ENCODE measurements around the gene CCL22.
"Not testable (repeated sequence)": the region's sequence is repeated elsewhere in the genome, so short reads cannot be mapped to it uniquely, and the experiment has no call there.

Gene CCL22

GRCh38 chr16:57358527-57359095 is at the start of gene CCL22:
Gene CCL22, plus strand, starts transcription at chr16:57358783. Its CDS starts 34 bp downstream, at chr16:57358817.
- DNase-seq (ENCODE audit: low read depth): no peak

GRCh38 chr16:57310801-57311200 is 47.8 kb upstream of the CCL22 start:
- DNase-seq (ENCODE audit: low read depth): no peak

GRCh38 chr16:57313509-57313908 is 45.1 kb upstream of the CCL22 start:
- DNase-seq (ENCODE audit: low read depth): no peak

- DNase-seq (ENCODE audit: low read depth): no peak
Measured at GRCh38 chr16:57314161-57314785, 44.3 kb upstream of the CCL22 start.

- DNase-seq (ENCODE audit: low read depth): no peak
Measured at GRCh38 chr16:57315416-57315815, 43.2 kb upstream of the CCL22 start.

- DNase-seq (ENCODE audit: low read depth): no peak
Measured at GRCh38 chr16:57316390-57317017, 42.1 kb upstream of the CCL22 start.

- DNase-seq (ENCODE audit: low read depth): no peak
Measured at GRCh38 chr16:57318240-57318970, 40.2 kb upstream of the CCL22 start.

- no peak for DNase-seq (ENCODE audit: low read depth)
Measured at GRCh38 chr16:57319646-57320045, 38.9 kb upstream of the CCL22 start.

GRCh38 chr16:57324749-57325148 is 33.8 kb upstream of the CCL22 start:
- DNase-seq (ENCODE audit: low read depth): no peak

- DNase-seq (ENCODE audit: low read depth): no peak
Measured at GRCh38 chr16:57325458-57325857, 33.1 kb upstream of the CCL22 start.

GRCh38 chr16:57329718-57330327 is 28.8 kb upstream of the CCL22 start:
- DNase-seq (ENCODE audit: low read depth): no peak

GRCh38 chr16:57331355-57331754 is 27.2 kb upstream of the CCL22 start:
- no peak for DNase-seq (ENCODE audit: low read depth)

- DNase-seq (ENCODE audit: low read depth): no peak
Measured at GRCh38 chr16:57333402-57333801, 25.2 kb upstream of the CCL22 start.

- no peak for DNase-seq (ENCODE audit: low read depth)
Measured at GRCh38 chr16:57335366-57335765, 23.2 kb upstream of the CCL22 start.

GRCh38 chr16:57341062-57341440 is 17.5 kb upstream of the CCL22 start:
- no peak for DNase-seq (ENCODE audit: low read depth)

- DNase-seq (ENCODE audit: low read depth): no peak
Measured at GRCh38 chr16:57341441-57342303, 16.9 kb upstream of the CCL22 start.

GRCh38 chr16:57342606-57343005 is 16.0 kb upstream of the CCL22 start:
- not testable (repeated sequence) for DNase-seq (ENCODE audit: low read depth)

GRCh38 chr16:57343221-57343620 is 15.4 kb upstream of the CCL22 start:
- no peak for DNase-seq (ENCODE audit: low read depth)

- DNase-seq (ENCODE audit: low read depth): not testable (repeated sequence)
Measured at GRCh38 chr16:57344094-57344493, 14.5 kb upstream of the CCL22 start.

- DNase-seq (ENCODE audit: low read depth): no peak
Measured at GRCh38 chr16:57345021-57345420, 13.6 kb upstream of the CCL22 start.

- DNase-seq (ENCODE audit: low read depth): no peak
Measured at GRCh38 chr16:57345666-57346204, 12.8 kb upstream of the CCL22 start.

Measured in activated T-cell treated with anti-CD3 and anti-CD28 coated beads for 1 hour (primary cell).